ENCODE results near the gene EXD3.

EXD3 gene

DNA sequence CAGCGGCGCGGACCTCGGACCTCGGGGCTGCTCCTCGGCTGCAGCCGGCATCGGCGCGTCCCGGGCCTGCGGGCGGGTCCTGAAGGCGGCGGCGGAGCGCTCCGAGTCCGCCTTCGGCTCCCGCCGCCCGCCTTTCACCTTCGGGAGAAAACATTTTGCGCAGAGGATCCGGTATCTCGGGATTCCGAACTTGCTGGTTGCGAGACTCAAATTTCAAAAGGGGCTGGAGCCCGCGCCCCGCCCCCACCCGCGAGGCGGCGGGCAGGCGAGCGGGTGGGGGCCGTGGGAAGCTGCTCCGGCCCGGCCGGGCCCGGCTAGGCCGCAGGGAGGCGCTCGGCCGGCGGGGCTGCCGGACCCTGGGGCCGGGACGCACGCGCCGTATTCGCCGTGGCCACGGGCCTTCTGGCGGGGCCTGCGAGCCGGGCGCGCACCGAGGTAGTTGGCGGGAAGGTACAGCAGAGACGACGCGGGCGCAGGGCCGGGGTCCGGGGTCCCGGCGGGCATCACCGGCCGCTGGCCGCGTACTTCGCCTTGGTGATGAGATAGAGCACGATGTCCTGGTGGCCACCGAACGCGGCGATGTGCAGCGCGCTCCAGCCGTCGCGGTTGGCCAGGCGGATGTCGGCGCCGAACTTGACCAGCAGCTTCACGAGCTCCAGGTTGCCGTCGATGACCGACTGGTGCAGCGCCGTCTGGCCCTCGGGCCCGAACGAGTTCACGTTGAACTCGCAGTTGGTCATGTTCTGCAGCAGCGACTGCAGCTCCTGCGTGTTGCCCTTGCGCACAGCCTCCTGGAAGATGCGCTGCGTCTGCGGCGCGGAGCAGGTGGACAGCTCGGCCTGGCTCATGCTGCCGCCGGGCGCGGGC, 121.6 kb downstream of the EXD3 start:
- DNase-seq: peak; percentile 43

- DNase-seq: no peak
Measured at GRCh38 chr9:137300567-137301080, 122.3 kb downstream of the EXD3 start.

DNA sequence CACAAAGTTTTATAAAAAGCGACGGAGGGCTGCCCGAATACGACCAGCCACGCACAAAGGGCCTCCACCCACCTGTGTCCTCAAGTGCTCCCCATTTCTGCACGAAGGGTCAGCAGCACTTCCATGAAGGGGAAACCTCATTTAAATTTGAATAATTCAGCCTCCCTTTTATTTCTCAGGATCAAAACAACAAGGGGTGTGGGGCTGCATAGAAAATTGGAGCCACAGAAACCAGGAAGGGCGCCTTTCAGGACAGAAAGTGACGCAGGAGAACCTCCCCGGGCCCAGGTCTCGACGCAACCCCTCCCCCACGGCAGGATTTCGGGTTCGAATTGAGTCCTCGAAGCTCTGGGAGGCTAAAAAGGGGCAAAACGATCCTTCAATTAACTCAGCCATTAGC, 123.0 kb downstream of the EXD3 start:
- DNase-seq: no peak

DNA sequence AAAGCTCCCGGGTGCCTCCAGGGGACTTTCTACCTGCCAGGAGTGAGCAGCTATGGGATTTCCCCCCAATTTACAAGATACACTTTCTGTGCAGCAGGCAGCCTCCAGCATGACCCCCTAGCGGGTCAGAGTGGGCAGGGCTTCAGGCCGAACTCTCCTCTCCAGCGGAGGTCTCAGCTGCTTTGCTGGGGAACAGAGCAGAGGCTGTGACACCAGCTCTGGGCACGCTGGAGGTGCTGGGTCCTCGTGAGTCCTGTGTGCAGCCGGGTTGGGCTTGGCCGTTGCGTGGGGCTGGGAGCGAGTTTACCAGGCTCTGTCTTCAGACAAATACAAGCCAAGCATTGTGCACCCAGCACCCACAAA, 123.8 kb downstream of the EXD3 start:
- DNase-seq: peak; percentile 7

DNA sequence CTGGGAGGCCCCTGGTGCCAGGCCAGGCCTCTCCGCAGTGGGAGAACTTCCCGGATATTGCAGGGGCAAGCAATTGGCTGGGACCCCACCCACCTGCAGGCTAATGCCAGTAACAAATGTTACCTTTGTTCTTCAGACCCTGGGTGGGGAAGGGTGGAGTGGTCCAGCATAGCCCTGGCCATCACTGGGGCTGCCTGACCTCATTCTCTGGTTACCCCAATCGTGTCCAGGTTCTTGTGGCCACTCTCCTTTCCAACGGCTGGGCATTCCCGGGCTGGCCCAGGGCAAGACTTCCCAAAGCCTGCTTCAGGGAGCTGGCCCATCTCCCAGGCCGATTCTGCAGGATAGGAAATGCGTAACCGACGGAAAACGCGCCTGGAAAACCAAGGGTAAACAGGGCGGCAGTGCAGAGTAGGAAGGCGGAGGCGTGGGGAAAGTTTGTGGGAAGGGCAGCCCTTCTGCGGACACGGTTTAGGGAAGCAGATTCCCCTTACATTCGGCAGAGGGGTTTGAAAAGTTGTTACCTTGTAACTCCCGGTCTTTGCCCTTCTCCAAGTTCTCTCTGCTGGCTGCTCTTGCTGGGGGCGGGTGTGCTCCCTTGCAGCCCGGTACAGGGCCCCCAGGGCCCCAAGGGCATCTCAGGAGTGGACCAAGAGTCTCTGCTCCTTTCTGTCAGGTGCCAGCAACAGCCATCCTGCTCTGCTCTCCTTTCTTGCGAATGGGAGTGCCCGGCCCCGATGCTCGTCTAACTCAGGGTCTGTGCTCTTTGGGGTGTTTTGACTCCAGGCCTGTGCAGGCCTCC, 124.4 kb downstream of the EXD3 start:
- DNase-seq: peak; percentile 9

- DNase-seq: peak; percentile 9
Measured at GRCh38 chr9:137297966-137298365, 125.0 kb downstream of the EXD3 start.

- peak; percentile 8 for DNase-seq
Measured at GRCh38 chr9:137296670-137297664, 126.0 kb downstream of the EXD3 start.

GRCh38 chr9:137295849-137296669, 126.9 kb downstream of the EXD3 start:
- DNase-seq: peak; percentile 9

GRCh38 chr9:137295238-137295811, 127.6 kb downstream of the EXD3 start:
- DNase-seq: peak; percentile 62

GRCh38 chr9:137294681-137295237, 128.2 kb downstream of the EXD3 start:
- peak; percentile 33 for DNase-seq

GRCh38 chr9:137294091-137294680, 128.8 kb downstream of the EXD3 start:
- DNase-seq: peak; percentile 30

GRCh38 chr9:137293482-137294090, 129.4 kb downstream of the EXD3 start:
- DNase-seq: no peak

DNA sequence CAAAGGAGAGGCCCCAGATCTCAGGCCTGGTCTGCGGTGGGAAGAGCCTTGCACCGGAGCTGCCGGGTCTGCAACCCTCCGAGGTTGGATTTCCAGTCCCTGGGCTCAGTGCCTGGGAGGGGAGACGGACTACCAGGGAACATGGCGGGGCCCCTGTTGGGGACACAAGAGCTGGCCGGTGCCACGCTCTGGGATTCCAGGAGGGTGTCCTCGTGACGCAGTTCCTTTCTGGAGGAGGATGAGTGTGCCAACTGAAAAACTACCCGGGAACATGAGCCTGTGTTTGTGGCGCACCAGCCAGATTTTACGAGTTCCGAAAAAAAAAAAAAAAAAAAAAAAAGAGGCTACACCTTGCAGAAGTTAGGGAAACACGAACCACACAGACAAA, 129.9 kb downstream of the EXD3 start:
- DNase-seq: no peak

- DNase-seq: peak; percentile 26
Measured at GRCh38 chr9:137286975-137287383, 136.0 kb downstream of the EXD3 start.

- DNase-seq: no peak
Measured at GRCh38 chr9:137281345-137282116, 141.4 kb downstream of the EXD3 start.

GRCh38 chr9:137280474-137281344, 142.3 kb downstream of the EXD3 start:
- DNase-seq: no peak

GRCh38 chr9:137279741-137280473, 143.1 kb downstream of the EXD3 start:
- no peak for DNase-seq

Measured in activated naive CD4-positive, alpha-beta T cell treated with anti-CD3 and anti-CD28 coated beads, Interleukin-2, amount 50 U/mL, for 16 hours (primary cell).